HG02852 (cell line): Measurements from ENCODE around the gene MIEF1.

ENCODE experiments used
- ATAC-seq: cut with Tn5 transposase; IDR thresholded peaks from one replicate; pipeline ENCODE4 v1.9.1; 2021; ENCODE audit warnings: mild to moderate bottlenecking, moderate library complexity; ENCODE audit not compliant: unreplicated experiment

Gene MIEF1

DNA sequence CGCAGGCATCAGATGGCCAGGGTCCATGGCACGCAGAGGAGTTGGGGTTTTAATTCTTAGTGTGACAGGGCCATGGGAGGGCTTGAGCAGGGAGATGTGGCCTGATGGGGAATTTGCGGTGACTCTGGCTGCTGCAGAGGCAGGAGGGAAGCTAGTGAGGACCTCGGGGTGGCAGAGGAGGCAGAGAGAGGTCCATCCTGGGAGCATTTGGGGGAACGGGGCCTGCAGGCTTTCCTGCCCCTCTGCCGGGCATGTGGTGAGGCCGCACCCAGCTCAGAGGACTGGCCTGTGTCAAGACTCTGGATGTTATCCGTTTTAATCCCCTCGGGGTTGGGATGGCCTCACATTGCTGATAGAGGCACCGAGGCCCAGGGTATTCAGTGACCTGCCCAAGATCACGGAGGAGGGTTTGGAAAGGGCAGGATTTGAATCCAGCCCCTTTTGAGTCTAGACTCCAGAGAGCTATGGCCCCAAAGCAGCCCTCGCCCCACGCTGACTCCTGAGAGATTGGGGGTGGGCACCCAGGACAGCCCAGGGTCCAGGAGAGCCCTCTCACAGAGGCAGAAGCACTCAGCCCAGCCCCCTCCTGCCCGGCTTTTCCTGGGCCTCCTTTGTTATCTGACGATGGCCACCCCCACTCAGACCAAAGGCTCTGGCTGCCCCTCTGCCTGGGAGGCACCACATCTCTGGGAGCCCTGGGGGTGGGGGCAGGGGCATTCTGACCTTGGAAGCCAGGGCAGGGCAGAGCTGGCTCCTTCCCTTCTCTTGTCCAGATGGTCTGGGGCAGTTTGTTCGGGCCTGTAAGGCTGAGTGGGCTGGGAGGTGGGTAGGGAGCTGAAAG is 31.4 kb upstream of the MIEF1 start:
- ATAC-seq: no peak

DNA sequence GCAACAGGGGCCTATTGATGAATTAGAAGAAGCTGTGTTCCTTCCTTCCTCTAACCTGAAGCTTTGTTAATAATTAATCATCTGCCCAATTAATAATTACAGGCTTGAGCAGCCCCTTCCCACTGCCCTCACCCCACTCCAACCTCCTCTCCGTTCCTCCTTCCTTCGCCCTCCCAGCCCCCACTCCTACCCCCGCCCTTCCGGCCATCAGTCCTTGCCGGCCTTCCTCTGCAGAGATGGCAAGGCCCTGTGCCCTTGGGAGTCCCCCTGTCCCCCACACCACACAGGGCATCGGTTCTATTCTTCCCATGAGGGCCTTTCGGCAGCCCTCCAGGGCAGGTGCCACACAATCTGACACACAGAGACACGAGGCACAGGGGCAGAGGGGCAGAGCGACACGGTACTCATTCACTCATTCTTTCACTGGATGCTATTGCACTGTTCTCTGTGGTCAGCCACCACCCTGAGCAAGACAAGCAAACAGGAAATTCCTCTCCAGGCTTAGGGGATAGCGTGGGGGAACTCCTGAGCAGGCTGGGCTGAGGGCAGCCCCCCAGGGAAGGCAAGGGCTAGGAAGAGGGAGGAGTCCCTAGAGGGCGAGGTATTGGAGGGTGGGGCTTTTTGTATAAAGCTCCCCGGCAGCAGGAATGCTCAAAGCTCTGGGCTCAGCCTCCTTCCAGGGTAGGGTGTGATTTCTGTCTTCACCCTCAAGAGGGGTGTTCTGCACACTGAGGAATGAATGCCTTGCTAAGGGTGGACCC is 30.5 kb upstream of the MIEF1 start:
- ATAC-seq: peak; percentile 61

DNA sequence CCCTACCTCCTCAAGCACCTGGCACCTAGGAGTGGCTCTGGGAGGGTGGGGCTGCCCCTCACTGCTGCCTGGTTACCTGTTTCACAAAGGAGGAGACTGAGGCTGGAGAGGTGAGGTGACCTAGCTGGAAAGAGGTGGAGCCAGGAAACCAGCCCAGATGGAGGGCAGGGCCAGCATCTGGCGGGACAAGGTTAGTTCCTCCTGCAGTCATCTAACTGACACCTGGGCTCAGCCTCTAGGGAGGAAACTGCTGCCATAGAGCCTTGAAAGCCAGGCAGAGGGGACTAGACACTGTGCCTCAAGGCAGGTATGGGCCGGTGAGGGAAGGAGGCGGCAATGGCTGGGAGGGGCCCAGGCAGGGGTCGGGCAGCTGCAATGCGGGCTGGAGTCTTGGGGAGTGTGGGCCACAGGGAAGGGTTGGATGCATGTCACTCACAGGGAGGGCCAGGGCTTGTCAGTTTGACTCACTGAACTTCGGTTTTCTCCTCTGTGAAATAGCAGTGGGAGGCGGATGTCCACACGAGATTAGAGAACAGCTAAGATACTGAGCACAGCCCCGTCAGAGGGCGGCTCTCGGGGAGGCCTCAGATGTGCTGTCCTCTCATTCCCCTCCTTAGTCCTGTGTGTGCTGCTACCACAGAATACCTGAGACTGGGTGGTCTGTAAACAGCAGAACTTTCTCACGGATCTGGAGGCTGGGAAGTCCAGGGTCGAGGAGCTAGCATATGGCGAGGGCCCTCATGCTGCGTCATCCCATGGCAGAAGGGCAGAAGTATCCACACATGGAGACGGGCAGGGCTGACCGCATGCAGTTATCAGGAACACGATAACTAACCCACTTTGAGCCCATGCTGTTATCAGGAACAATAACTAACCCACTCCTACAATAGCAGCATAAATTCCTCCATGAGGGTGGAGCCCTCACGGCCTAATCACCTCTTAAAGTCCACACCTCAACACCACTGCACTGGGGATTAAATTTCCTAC is 29.2 kb upstream of the MIEF1 start:
- ATAC-seq: no peak

DNA sequence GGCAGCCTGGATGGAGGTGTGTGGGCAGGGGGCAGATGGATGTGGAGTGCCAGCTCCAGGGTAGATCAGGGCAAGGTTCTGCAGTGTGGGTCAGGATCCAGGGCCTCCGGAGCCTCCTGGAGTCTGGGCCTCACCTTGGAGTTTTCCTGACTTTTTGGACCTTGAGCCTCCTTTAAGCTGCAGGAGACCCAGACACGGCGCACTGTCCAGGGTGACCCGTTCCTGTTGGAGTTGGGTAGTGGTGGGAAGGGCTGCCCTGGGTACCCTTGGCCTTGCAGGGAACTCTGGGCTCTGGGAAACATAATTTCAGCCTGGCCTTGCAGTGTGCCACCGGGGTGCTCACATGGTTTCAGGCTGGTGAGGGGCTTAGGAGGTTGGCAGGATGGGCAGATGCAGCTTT is 28.2 kb upstream of the MIEF1 start:
- ATAC-seq: no peak

DNA sequence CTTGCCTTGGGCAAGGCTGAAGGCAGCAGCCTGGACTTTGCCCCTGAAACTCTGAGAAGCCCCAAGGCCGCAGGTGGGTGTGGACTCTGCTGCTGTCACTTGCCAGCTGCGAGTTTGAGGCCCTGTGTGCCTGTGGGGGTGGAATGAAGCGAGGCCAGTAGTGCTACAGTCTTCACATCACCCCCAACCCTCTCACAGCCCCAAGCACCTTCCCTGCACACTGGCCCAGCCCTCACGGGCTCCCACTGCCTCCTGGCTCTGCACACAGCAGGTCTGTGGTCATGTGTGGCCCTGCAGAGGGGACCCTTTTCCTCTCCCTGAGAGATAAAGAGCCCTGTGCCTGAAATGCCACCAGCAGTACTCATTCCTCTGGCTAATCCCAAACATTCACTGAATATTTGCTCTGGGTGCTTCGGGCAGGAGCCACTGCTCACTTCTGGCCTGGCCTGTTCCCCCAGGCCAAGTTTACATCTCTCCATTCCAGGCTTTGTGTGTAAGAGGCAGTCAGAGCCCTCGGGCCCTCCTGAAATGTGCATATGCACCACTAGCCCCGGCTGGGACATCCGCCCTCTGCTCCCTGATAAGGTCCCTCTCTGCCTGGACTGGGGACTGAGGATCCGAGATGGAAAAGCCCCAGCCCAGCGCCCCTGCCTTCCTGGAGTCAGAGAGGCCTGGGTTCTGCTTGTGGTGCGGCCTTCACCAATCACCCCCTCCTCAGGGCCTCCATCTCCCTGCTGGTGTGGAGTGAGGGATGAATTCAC is 27.6 kb upstream of the MIEF1 start:
- no peak for ATAC-seq

DNA sequence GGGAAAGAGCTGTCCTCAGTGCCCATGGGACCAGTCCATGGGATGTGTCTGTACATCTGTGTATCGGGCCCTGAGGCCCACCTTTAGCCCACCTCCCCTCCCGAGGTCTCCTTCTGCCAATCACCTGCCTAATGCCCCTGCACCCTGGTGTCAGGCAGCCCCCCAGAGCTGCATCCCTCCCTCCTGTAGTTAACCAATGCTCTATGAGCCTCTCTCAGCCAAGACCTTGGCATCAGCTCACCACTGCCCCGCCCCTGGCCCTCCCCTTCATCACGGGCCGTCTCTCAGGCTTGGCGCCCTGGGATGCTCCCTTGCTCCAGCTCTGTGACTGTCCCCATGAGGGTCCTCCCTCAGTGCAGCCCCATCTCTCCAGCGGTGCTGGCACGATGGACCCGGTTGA is 26.8 kb upstream of the MIEF1 start:
- ATAC-seq: no peak

DNA sequence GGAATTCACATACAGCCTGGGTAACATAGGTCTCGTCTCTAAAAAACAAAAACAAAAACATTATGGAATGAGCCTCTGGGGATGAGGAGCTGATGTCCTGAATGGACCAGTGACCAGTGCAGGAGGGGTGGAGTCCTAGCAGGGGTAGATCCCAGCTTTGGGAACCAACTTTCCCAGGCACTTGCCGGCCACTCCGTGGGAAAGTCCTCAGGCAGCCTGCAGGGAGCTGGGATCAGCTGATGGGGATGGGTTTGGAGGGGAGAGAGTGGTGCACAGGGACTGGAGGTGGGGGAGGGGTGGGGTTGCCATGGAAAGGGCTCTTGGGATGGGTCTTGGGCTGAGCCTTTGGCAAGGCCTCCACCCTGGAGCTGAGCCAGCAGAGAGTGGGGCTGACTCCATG is 26.2 kb upstream of the MIEF1 start:
- no peak for ATAC-seq

DNA sequence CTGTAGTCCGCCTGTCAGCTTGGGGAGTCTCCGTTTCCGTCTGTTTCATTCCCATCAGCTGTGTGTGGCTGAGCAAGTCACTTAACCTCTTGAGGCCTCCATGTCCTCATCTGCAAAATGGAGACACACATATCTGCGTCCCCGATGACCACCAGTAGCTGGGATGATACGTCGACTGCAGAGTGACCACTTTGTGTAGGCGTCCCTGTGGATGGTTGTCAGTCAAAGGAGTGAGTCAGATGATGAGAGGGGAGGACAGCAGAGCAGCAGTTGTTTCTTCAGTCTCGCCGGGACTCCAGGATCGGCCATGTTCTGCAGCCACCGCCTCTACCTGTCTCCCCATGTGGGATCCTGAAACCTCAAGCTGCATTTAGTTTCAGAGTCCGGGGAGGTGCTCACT is 25.4 kb upstream of the MIEF1 start:
- ATAC-seq: no peak

DNA sequence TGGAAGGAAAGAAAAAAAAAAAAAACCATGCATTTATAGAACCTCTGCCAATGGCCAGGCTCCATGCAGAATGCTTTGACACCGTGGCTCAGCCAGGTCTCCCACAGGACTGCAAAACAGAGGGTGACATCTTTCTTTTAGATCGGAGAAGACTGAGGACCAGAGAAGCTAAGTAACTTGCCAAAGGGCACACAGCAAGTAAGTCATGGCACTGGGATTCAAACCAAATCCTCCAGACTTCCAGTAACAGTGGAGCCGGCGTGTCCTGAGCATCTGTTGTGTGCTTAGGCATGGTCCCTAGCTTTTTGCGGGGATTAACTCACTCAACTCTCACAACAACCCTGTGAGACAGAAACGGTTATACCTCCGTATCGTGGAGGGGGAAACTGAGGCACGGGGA is 24.5 kb upstream of the MIEF1 start:
- ATAC-seq: no peak

DNA sequence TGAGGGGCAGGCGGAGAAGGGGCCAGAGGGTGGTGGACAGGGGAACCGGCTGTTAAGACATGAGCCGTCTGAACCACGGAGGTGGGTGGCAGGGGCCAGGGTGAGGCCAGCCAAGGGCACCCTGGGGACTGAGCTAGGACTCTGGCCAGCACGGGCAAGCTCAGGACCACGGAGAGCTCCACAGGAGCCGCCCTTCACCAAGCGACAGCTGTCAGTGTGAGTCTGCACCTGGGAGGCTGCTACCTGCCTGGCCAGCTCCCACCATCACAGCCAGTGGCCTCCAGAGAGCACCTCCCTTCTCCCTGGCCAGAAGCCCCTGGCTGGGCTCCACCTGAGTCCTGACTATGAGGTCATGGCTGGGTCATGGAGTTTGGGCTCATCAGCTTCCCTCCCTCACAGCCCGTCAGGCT is 23.6 kb upstream of the MIEF1 start:
- no peak for ATAC-seq

DNA sequence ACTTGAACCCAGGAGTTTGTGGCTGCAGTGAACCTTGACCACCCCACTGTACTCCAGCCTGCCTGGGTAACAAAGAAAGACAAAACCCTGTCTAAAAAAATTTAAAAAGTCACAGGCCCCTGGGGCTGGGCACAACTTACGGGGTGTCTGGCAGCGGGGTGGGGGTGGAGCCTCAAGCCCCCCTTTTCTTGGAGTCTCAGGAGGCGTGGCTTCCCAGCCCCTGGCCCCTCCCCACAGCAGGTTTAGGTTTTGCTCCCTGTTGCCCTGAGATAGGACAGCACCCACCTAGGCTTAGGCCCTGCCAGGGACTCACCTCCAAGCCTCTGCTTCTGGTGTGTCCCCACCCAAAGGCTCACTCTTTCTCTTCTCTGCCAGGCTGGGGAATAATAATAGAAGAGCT is 22.8 kb upstream of the MIEF1 start:
- ATAC-seq: no peak

DNA sequence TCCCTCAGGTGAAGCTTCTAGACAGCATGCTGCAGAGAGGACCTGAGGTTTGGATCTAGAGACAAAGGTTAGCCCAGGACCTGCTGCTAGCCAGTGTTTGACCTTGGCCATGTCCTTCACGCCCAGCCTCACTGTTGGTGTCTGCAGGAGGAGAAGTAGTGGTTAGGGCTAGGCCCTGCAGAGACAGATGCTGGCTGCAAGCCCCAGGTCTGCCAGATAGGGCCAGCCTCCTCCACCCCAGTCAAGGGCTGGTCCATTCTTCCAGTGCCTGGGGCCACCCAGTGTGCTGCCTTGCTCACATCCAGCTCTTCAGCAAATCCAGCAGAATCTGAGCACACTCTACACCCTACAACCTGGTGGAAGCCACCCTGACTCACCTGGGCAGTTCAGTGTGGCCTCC is 21.5 kb upstream of the MIEF1 start:
- no peak for ATAC-seq

DNA sequence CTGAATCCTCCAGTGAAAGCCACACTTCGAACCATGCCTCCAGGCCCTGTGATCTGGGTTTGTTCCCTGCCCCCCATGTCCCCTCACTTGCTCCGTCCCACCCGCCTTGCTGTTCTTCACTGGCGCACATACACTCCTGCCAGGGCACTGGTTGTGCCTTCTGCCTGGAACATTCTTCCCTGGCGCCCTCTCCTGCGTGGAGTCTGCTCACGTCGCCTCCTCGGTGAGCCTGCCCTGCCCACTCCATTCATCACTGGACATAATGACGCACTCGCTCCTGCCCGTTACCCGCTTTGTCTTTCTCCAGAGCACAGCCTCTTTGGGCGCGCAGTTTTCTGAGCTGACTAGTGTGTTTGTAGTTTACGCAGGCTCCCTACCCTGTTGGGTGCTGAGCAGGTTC is 21.0 kb upstream of the MIEF1 start:
- ATAC-seq: no peak

DNA sequence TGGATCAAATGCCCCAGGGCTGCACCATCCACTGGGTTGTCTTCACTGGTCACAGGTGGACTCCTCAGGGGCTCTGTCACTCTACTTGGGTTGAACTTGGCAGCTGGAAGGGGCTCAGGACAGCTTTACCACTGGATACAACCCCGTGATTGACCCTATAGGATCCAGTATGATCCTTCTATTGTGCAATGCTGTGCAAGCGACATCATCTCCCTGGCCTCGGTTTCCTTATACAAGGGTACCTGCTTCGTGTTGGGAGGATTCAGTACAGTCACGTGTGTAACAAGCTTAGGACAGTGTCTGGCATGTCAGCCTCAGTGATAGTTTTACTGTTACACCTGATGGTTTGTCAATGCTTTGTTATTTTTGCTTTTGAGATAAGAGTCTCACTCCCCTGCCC is 20.5 kb upstream of the MIEF1 start:
- no peak for ATAC-seq

DNA sequence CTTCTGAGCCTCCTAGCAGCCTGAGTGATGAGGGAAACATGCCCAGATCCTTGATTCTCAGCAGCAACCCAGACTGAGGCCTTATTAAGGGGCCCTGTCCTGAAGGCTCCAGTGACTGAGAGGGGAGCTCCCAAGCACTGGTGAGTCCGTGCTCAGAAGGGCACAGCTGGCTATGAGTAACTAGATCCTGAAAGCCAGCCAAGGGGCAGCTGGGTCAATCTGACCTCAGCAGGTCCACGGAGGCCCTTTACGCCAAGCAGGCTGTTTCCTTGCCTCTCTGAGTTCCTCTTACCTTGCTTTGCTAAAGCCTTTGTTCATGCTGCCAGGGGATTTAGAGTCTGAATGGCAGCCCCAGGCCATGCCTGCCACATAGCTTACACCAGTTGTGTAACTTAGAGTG is 19.3 kb upstream of the MIEF1 start:
- ATAC-seq: no peak

DNA sequence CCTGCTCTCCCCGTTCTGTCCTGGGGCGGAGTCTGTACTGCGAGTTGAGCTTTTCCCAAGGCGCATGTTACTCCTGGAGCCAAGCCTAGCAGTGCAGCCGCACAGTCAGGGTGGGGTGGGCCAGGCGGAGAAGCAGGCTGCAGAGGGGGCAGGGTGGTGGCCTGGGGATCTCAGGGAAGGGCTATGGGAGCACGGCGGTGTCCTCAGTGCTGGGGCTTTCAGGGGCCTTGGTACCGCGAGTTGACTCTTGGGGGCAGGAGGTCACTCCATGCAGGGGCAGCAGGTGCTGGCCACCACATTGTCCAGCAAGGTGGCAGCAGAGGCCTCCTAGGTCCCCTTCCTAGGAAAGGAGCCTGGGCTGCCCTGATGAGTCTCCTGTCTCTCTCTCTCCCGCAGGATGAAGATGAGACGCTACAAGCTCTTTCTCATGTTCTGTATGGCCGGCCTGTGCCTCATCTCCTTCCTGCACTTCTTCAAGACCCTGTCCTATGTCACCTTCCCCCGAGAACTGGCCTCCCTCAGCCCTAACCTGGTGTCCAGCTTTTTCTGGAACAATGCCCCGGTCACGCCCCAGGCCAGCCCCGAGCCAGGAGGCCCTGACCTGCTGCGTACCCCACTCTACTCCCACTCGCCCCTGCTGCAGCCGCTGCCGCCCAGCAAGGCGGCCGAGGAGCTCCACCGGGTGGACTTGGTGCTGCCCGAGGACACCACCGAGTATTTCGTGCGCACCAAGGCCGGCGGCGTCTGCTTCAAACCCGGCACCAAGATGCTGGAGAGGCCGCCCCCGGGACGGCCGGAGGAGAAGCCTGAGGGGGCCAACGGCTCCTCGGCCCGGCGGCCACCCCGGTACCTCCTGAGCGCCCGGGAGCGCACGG is 14.9 kb upstream of the MIEF1 start:
- no peak for ATAC-seq

DNA sequence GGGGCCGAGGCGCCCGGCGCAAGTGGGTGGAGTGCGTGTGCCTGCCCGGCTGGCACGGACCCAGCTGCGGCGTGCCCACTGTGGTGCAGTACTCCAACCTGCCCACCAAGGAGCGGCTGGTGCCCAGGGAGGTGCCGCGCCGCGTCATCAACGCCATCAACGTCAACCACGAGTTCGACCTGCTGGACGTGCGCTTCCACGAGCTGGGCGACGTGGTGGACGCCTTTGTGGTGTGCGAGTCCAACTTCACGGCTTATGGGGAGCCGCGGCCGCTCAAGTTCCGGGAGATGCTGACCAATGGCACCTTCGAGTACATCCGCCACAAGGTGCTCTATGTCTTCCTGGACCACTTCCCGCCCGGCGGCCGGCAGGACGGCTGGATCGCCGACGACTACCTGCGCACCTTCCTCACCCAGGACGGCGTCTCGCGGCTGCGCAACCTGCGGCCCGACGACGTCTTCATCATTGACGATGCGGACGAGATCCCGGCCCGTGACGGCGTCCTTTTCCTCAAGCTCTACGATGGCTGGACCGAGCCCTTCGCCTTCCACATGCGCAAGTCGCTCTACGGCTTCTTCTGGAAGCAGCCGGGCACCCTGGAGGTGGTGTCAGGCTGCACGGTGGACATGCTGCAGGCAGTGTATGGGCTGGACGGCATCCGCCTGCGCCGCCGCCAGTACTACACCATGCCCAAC is 14.1 kb upstream of the MIEF1 start:
- ATAC-seq: no peak

DNA sequence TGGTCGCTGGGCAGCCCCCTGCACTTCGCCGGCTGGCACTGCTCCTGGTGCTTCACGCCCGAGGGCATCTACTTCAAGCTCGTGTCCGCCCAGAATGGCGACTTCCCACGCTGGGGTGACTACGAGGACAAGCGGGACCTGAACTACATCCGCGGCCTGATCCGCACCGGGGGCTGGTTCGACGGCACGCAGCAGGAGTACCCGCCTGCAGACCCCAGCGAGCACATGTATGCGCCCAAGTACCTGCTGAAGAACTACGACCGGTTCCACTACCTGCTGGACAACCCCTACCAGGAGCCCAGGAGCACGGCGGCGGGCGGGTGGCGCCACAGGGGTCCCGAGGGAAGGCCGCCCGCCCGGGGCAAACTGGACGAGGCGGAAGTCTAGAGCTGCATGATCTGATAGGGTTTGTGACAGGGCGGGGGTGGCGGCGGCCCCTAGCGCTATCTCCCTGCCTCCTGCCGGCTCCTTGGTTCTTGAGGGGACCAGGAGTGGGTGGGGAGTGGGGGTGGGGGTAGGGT is 13.5 kb upstream of the MIEF1 start:
- no peak for ATAC-seq
